Mammary epithelial cell (primary cell): Measurements from ENCODE around the gene FAM120B.

ENCODE experiments used
- CTCF ChIP-seq, 2 donors: IDR thresholded peaks in 1 of 2; conservative IDR thresholded peaks in 1 of 2; 2 replicates each; pipeline ENCODE4 v1.5.1; 2011 to 2012; ENCODE audit warnings: inconsistent platforms in 2 of 2, low read length in 2 of 2, mild to moderate bottlenecking in 2 of 2, control low read depth in 1 of 2, low read depth in 1 of 2; ENCODE audit not compliant: insufficient read depth in 1 of 2; ENCODE audit errors: extremely low read depth in 1 of 2
- EZH2 ChIP-seq: IDR thresholded peaks from 2 replicates; pipeline ENCODE4 v1.6.1; 2012; ENCODE audit warnings: low read length, inconsistent platforms, borderline replicate concordance

GRCh38 chr6:170347091-170347490 is 40.5 kb downstream of the FAM120B start:
- TF ChIP-seq CTCF (conservative IDR thresholded peaks at IDR 0.05 in 1 of 2, IDR thresholded peaks at IDR 0.05 in 1 of 2; ENCODE audit: extremely low read depth in 1 of 2, insufficient read depth in 1 of 2, low read depth in 1 of 2, low read length in 2 of 2), result no peak
- no peak for TF ChIP-seq EZH2
